HepG2 (cell line): Measurements from ENCODE around the gene SEC23IP. TPM values are rescaled to one million over a fixed set of nuclear protein-coding genes. Genes with fewer than 3 reads are reported as not detected.

Experiments
- ASH2L ChIP-seq: fragments of 300-600, 200-600 bp; sonication (generic); IDR thresholded peaks from 2 replicates; pipeline ENCODE4 v1.7.0; 2017; ENCODE audit warnings: low read depth, mild to moderate bottlenecking, moderate library complexity, mixed read lengths, low read length; ENCODE audit not compliant: insufficient read length
- CCDC6 ChIP-seq: sonication (generic); formaldehyde crosslinking; IDR thresholded peaks from 2 replicates; pipeline ENCODE4 v1.8.1; 2022; ENCODE audit warnings: mild to moderate bottlenecking, missing genetic modification reagents, moderate library complexity
- FOSL1 ChIP-seq: sonication (generic); formaldehyde crosslinking; IDR thresholded peaks from 2 replicates; pipeline ENCODE4 v1.9.0; 2021; ENCODE audit warnings: missing genetic modification reagents, borderline replicate concordance
- FOXO4 ChIP-seq: sonication (generic); formaldehyde crosslinking; conservative IDR thresholded peaks from 2 replicates; pipeline ENCODE4 v1.8.1; 2023; ENCODE audit warnings: missing genetic modification reagents
- JUN ChIP-seq: sonication (generic); formaldehyde crosslinking; IDR thresholded peaks from 2 replicates; pipeline ENCODE4 v1.4.0; 2020; ENCODE audit warnings: mild to moderate bottlenecking, missing genetic modification reagents
- MAFG ChIP-seq: sonication (generic); formaldehyde crosslinking; IDR thresholded peaks from 2 replicates; pipeline ENCODE4 v1.5.1; 2020; ENCODE audit warnings: mild to moderate bottlenecking, missing genetic modification reagents
- MIER3 ChIP-seq: IDR thresholded peaks from 2 replicates; pipeline ENCODE4 v1.6.1; 2016; ENCODE audit warnings: missing compliant biosample characterization, borderline replicate concordance
- PAX8 ChIP-seq: sonication (generic); formaldehyde crosslinking; IDR thresholded peaks from 2 replicates; pipeline ENCODE4 v1.8.0; 2022; ENCODE audit warnings: mild to moderate bottlenecking, missing genetic modification reagents, borderline replicate concordance
- PRDM10 ChIP-seq: sonication (generic); formaldehyde crosslinking; IDR thresholded peaks from 2 replicates; pipeline ENCODE4 v1.4.0; 2020; ENCODE audit warnings: low read depth, missing genetic modification reagents
- RFX1 ChIP-seq: fragments of 450-650 bp; IDR thresholded peaks from 2 replicates; pipeline ENCODE4 v1.6.1; 2017
- ZBTB33 ChIP-seq: sonication (generic); formaldehyde crosslinking; IDR thresholded peaks from 2 replicates; pipeline ENCODE4 v1.4.0; 2020; ENCODE audit warnings: missing genetic modification reagents
- ZMYM4 ChIP-seq: sonication (generic); formaldehyde crosslinking; IDR thresholded peaks from 2 replicates; pipeline ENCODE4 v1.8.1; 2023; ENCODE audit warnings: mild to moderate bottlenecking, missing genetic modification reagents
- ZNF251 ChIP-seq: sonication (generic); formaldehyde crosslinking; IDR thresholded peaks from 2 replicates; pipeline ENCODE4 v1.9.0; 2021; ENCODE audit warnings: mild to moderate bottlenecking, missing genetic modification reagents
- ZNF337 ChIP-seq: sonication (generic); formaldehyde crosslinking; IDR thresholded peaks from 2 replicates; pipeline ENCODE4 v1.5.1; 2020; ENCODE audit warnings: missing genetic modification reagents, low read depth, mild to moderate bottlenecking, borderline replicate concordance
- ZNF556 ChIP-seq: sonication (generic); formaldehyde crosslinking; IDR thresholded peaks from 2 replicates; pipeline ENCODE4 v1.4.0; 2020; ENCODE audit warnings: mild to moderate bottlenecking, missing genetic modification reagents, borderline replicate concordance
- ZNF580 ChIP-seq: IDR thresholded peaks from 2 replicates; pipeline ENCODE4 v1.6.1; 2016; ENCODE audit warnings: low read depth, borderline replicate concordance
- ZNF770 ChIP-seq: sonication (generic); formaldehyde crosslinking; IDR thresholded peaks from 2 replicates; pipeline ENCODE4 v1.5.0; 2020; ENCODE audit warnings: mild to moderate bottlenecking, missing genetic modification reagents
- ZNF772 ChIP-seq: sonication (generic); formaldehyde crosslinking; IDR thresholded peaks from 2 replicates; pipeline ENCODE4 v1.5.0; 2020; ENCODE audit warnings: mild to moderate bottlenecking, missing genetic modification reagents
- ZNF891 ChIP-seq: sonication (generic); formaldehyde crosslinking; IDR thresholded peaks from 2 replicates; pipeline ENCODE4 v1.5.0; 2020; ENCODE audit warnings: mild to moderate bottlenecking, missing genetic modification reagents
- polyA plus RNA-seq, 8 experiments: library from polyadenylated mRNA; depleted of rRNA in 3 of 8; stranded (reverse) in 7 of 8; unstranded in 1 of 8; fragments of >200 nt; fragmentation: Illumina TruSeq in 4 of 8; extraction: Trizol in 4 of 8; gene quantifications; 2 replicates each; pipeline versions ENCODE4 v1.2.1 to v1.2.3, GENCODE V29; 2011 to 2016; ENCODE audit warnings: low read depth in 4 of 8, missing spikeins in 1 of 8, mixed read lengths in 1 of 8; ENCODE audit not compliant: insufficient read depth in 1 of 8
- total RNA-seq, 5 experiments: library from RNA; depleted of rRNA; stranded (reverse); fragments of >200 nt; fragmentation: Illumina TruSeq; extraction: Trizol; gene quantifications; 2 replicates each; pipeline ENCODE4 v1.2.3, GENCODE V29; 2016; ENCODE audit warnings: low read depth in 1 of 5

The SEC23IP gene
- total and polyA plus RNA-seq, 2 of the 13 experiments (the other 11 are each of a cell fraction or from before 2014, with no cell fraction given): 32.3 to 57.7 TPM

- peak; percentile 65; the same call in 1 of the 2 replicates for TF ChIP-seq JUN (CRISPR knock-in tag)
- TF ChIP-seq FOXO4 (CRISPR knock-in tag): no peak
- peak; percentile 90 for TF ChIP-seq ASH2L
- peak; percentile 36; the same call in 1 of the 2 replicates for TF ChIP-seq ZNF891
- no peak for TF ChIP-seq MAFG (CRISPR knock-in tag)
- TF ChIP-seq FOSL1: no peak
- peak; percentile 58; the same call in 1 of the 2 replicates for TF ChIP-seq ZNF772 (CRISPR knock-in tag)
- no peak for TF ChIP-seq ZNF251
- peak; percentile 86; the same call in 1 of the 2 replicates for TF ChIP-seq ZNF556
- TF ChIP-seq PRDM10 (CRISPR knock-in tag): peak; percentile 81
- TF ChIP-seq ZBTB33 (CRISPR knock-in tag): peak; percentile 76; the same call in 1 of the 2 replicates
- peak; percentile 89; the same call in 1 of the 2 replicates for TF ChIP-seq CCDC6 (CRISPR knock-in tag)
- TF ChIP-seq ZNF337 (CRISPR knock-in tag): 0 out of 2 replicates have a peak, but pooled peaks have one; percentile 69
- peak; percentile 92 for TF ChIP-seq MIER3
- no peak for TF ChIP-seq RFX1
- TF ChIP-seq ZMYM4 (CRISPR knock-in tag): peak; percentile 98
- TF ChIP-seq PAX8: no peak
- peak; percentile 86 for TF ChIP-seq ZNF580
- peak; percentile 27; the same call in 1 of the 2 replicates for TF ChIP-seq ZNF770 (CRISPR knock-in tag)
Measured at GRCh38 chr10:119892188-119893065, at the start of gene SEC23IP (continued).
